ENCODE measurements around the gene MBD6.

DNA sequence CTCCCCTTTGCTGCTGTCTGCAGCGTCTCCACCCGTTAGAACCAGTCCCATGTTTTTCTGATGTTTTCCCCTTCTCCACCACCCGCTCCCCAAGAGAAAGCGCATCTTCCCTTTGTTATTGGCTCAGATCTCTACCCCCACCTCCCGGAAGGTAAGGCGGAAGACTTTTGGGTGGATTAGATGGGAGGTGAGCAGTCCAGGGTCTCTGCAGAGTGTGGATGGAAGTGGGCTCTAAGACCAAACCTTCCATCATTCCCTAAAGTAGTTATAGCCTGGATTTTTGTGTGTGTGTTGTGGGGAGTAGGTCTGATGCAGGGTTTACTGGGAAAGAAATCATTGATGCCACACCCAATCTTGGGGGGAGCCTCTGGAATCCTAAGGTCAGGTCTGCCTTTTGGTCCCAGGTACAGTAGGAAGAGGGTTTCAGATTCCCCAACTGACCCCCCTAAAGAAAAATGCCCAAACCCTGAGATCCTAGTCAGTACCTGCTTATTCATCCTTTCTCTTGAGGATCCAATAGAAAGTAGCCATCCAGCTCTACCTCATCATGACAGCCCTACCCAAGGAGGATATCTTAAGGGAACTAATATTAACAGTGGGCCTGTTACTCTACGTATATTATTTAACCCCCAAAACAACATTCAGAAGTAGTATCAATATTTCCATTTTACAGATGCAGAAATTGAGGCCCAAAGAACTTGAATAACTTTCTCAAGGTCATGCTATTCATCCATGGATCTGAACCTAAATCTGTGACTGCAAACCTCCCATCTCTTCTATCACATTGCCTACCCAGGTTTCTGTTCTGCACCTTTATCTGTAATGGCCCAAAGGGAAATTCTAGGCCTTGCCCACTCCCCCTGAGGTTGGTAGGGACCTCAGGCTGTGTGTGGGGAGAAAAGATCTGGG is 28.3 kb downstream of the MBD6 start:
- TF ChIP-seq, protein P1, sequence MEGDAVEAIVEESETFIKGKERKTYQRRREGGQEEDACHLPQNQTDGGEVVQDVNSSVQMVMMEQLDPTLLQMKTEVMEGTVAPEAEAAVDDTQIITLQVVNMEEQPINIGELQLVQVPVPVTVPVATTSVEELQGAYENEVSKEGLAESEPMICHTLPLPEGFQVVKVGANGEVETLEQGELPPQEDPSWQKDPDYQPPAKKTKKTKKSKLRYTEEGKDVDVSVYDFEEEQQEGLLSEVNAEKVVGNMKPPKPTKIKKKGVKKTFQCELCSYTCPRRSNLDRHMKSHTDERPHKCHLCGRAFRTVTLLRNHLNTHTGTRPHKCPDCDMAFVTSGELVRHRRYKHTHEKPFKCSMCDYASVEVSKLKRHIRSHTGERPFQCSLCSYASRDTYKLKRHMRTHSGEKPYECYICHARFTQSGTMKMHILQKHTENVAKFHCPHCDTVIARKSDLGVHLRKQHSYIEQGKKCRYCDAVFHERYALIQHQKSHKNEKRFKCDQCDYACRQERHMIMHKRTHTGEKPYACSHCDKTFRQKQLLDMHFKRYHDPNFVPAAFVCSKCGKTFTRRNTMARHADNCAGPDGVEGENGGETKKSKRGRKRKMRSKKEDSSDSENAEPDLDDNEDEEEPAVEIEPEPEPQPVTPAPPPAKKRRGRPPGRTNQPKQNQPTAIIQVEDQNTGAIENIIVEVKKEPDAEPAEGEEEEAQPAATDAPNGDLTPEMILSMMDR (IDR thresholded peaks at IDR 0.05 in 8 of 11, conservative IDR thresholded peaks at IDR 0.05 in 3 of 11) = no peak
- TF ChIP-seq POLR2A (IDR thresholded peaks at IDR 0.05) (no peak), POLR2AphosphoS5 (IDR thresholded peaks at IDR 0.05) (no peak)
